SK-N-SH (cell line): Measurements from ENCODE around the gene PTPRC.

Experiments used
- CTCF ChIP-seq: fragments of 200-600 bp; sonication (generic); IDR thresholded peaks from 2 replicates; pipeline ENCODE4 v1.6.1; 2017; ENCODE audit warnings: antibody characterized with exemption, mild to moderate bottlenecking, moderate library complexity
- ELF1 ChIP-seq: IDR thresholded peaks from 2 replicates; pipeline ENCODE4 v1.4.0; 2012
- EP300 ChIP-seq, 2 experiments: IDR thresholded peaks; 2 replicates each; pipeline versions ENCODE4 v1.4.0 to v1.6.1; 2012; ENCODE audit warnings: borderline replicate concordance in 1 of 2, low read depth in 1 of 2, low read length in 1 of 2
- FOXJ3 ChIP-seq: sonication (generic); formaldehyde crosslinking; IDR thresholded peaks from 2 replicates; pipeline ENCODE4 v1.5.1; 2020; ENCODE audit warnings: mild to moderate bottlenecking, missing genetic modification reagents
- FOXM1 ChIP-seq: IDR thresholded peaks from 2 replicates; pipeline ENCODE4 v1.4.0; 2012; ENCODE audit warnings: low read depth, mild to moderate bottlenecking
- MXI1 ChIP-seq: IDR thresholded peaks from 2 replicates; pipeline ENCODE4 v1.6.1; 2012; ENCODE audit warnings: mild to moderate bottlenecking, low read depth, low read length, improper control_type of control experiment
- PBX3 ChIP-seq: IDR thresholded peaks from 2 replicates; pipeline ENCODE4; 2012
- POLR2AphosphoS5 ChIP-seq: IDR thresholded peaks from 2 replicates; pipeline ENCODE4 v1.6.1; 2012; ENCODE audit warnings: low read depth, low read length
- YY1 ChIP-seq: IDR thresholded peaks from 2 replicates; pipeline ENCODE4 v1.4.0; 2012; ENCODE audit warnings: low read depth, mild to moderate bottlenecking

- TF ChIP-seq CTCF (no peak), YY1 (no peak), PBX3 (no peak), FOXJ3 (CRISPR knock-in tag) (no peak), POLR2AphosphoS5 (no peak), FOXM1 (no peak), EP300 (IDR thresholded peaks at IDR 0.05; ENCODE audit: borderline replicate concordance in 1 of 2, low read depth in 1 of 2, low read length in 1 of 2) (no peak), ELF1 (no peak), MXI1 (no peak)
Observed at GRCh38 chr1:198660341-198661261, 21.8 kb downstream of the PTPRC start.
